ENCODE data around the gene KCTD20.

- no peak for TF ChIP-seq CTCF (IDR thresholded peaks at IDR 0.05; ENCODE audit: poor library complexity, severe bottlenecking)
- no peak for TF ChIP-seq TAF1 (IDR thresholded peaks at IDR 0.05; ENCODE audit: low read depth)
- TF ChIP-seq EP300 (conservative IDR thresholded peaks at IDR 0.05; ENCODE audit: poor library complexity, severe bottlenecking) = no peak
Measured at GRCh38 chr6:36519352-36519751, 76.6 kb downstream of the KCTD20 start.
